GM13977 (cell line): ENCODE data around the gene RBM46.

ENCODE experiments used
- DNase-seq: peaks from one replicate; pipeline ENCODE4 v3.0.0; 2012; ENCODE audit warnings: low spot score
- CTCF ChIP-seq: IDR thresholded peaks from 2 replicates; pipeline ENCODE4 v1.5.1; 2012; ENCODE audit warnings: mild to moderate bottlenecking, control low read depth; ENCODE audit not compliant: insufficient read depth; ENCODE audit errors: extremely low read depth, missing control alignments
- in situ Hi-C: fragments of 300-500 bp; cut with MboI; formaldehyde crosslinking; loops from one replicate; pipeline ENCODE4 v1.12.0; 2022; ENCODE audit warnings: low sequenced_read_pairs, low pct_unique_long_range_greater_than_20kb, mixed read lengths, inconsistent platforms; ENCODE audit not compliant: unreplicated experiment

The RBM46 gene

GRCh38 chr4:154822775-154823174 lies 41.7 kb downstream of the RBM46 start:
- in situ Hi-C loops: no loop called here
- TF ChIP-seq CTCF: no peak
- no peak for DNase-seq

- TF ChIP-seq CTCF: no peak
- in situ Hi-C loops: no loop called here
- DNase-seq: no peak
These were observed 55.0 kb downstream of the RBM46 start for GRCh38 chr4:154836030-154836429.

GRCh38 chr4:154836513-154836912 lies 55.4 kb downstream of the RBM46 start:
- in situ Hi-C loops: no loop called here
- DNase-seq: no peak
- no peak for TF ChIP-seq CTCF

- DNase-seq: no peak
These were observed 57.1 kb downstream of the RBM46 start for GRCh38 chr4:154838155-154838554.

GRCh38 chr4:154838694-154839093 lies 57.6 kb downstream of the RBM46 start:
- no peak for DNase-seq
- in situ Hi-C loops: no loop called here
- TF ChIP-seq CTCF: no peak

More at GRCh38 chr4:154838155-154838554, 57.1 kb downstream of the RBM46 start:
- in situ Hi-C loops: no loop called here
- no peak for TF ChIP-seq CTCF

- TF ChIP-seq CTCF: no peak
- in situ Hi-C loops: no loop called here
- DNase-seq: no peak
These were observed 73.3 kb downstream of the RBM46 start for GRCh38 chr4:154854362-154854761.

- in situ Hi-C loops: no loop called here
- no peak for DNase-seq
- TF ChIP-seq CTCF: no peak
These were observed 77.1 kb downstream of the RBM46 start for GRCh38 chr4:154858166-154858565.
